GM13976 (cell line): ENCODE data around the gene PLEKHA1.

Source experiments
- DNase-seq: peaks from one replicate; pipeline ENCODE4 v3.0.0; 2012; ENCODE audit warnings: low spot score
- in situ Hi-C: fragments of 300-500 bp; cut with MboI; formaldehyde crosslinking; loops from one replicate; pipeline ENCODE4 v1.12.0; 2022; ENCODE audit warnings: low sequenced_read_pairs, mixed read lengths, inconsistent platforms; ENCODE audit not compliant: unreplicated experiment
- TF ChIP-seq, protein P1 (sequence below): IDR thresholded peaks from 2 replicates; pipeline ENCODE4 v1.5.1; 2012; ENCODE audit warnings: borderline replicate concordance, mild to moderate bottlenecking; ENCODE audit not compliant: insufficient read depth; ENCODE audit errors: extremely low read depth, missing control alignments, control extremely low read depth

PLEKHA1 gene

DNA sequence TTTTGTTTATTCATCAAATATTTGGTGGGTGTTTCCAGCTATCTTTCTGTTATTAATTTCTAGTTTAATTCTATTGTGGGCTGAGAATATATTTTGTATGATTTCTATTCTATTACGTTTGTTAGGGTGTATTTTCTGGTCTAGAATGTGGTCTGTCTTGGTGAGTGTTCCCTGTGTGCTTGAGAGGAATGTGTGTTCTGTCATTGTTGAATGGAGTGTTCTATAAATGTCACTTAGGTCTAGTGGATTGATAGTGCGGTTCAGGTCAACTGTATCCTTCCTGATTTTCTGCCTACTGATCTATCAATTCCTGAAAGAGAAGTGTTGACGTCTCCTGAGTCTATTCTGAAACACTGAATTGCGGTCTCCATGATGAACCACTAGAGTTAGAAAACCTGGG is 95.3 kb downstream of the PLEKHA1 start:
- TF ChIP-seq, protein P1, sequence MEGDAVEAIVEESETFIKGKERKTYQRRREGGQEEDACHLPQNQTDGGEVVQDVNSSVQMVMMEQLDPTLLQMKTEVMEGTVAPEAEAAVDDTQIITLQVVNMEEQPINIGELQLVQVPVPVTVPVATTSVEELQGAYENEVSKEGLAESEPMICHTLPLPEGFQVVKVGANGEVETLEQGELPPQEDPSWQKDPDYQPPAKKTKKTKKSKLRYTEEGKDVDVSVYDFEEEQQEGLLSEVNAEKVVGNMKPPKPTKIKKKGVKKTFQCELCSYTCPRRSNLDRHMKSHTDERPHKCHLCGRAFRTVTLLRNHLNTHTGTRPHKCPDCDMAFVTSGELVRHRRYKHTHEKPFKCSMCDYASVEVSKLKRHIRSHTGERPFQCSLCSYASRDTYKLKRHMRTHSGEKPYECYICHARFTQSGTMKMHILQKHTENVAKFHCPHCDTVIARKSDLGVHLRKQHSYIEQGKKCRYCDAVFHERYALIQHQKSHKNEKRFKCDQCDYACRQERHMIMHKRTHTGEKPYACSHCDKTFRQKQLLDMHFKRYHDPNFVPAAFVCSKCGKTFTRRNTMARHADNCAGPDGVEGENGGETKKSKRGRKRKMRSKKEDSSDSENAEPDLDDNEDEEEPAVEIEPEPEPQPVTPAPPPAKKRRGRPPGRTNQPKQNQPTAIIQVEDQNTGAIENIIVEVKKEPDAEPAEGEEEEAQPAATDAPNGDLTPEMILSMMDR = no peak
- no peak for DNase-seq
- in situ Hi-C loops = no loop called here

DNA sequence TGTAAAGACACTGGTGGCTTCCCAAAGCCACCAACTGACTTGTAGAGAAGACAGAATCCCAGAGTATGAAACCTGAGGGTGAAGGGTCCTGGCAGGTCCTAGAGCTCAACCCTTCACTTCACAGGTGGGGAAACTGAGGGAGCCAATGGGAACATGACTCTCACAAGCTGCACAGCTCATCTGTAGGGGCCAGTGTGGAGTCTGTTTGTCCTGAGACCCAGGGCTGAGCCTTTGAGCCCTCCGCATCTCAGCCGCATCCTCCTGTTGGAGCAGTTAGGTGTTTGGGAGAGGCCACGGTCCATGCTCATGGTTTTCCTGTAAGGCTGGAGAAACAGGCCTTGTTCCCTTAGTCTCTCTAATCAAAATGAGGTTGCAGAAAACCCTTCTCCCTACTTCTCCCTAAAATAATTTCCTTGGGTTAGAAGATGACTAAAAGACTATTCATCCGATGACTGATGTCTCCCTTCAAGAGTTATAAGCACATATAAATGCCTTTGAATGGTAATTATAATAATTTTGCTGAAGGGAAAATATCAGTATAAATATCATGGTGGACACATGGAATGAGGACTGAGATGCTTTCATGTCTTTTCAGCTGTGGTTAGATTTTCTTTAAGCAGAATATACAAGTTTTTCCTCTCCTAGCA is 97.1 kb downstream of the PLEKHA1 start:
- in situ Hi-C loops = no loop called here
- TF ChIP-seq, protein P1 = no peak
- DNase-seq = no peak

- in situ Hi-C loops = no loop called here
- TF ChIP-seq, protein P1 = no peak
- no peak for DNase-seq
These were observed 98.6 kb downstream of the PLEKHA1 start for GRCh38 chr10:122473116-122473515.

DNA sequence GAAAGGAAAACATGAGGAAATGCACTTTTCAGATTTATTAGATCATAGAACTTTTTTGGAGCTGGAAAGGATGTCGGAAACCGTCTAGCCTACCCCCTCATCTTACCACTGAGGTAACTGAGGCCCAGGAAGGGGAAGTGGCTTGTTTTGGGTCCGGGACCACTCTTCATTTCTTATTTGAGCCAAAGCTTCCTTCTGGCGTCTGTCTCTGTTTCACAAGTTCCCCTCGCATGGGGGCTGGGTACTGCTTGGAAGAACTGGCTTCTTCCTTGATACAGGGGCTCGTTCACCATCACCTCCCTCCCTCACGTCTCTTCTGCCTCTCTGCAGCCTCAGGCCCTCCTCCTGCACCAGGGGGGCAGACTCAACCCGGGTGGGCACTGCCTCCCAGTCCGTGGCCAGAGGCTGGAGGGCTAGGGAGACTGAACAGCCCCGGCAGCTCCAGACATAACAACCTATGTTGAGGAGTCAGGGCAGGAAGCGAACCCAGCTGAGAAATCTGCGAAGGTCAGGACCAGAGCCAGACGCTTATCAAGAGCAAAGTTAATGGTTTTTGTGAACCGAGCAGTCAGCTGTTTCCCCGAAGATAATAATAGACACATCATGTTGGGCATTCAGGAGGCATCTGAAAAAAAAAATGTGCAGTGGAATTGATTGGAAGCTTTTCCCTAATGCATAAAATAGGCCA is 99.8 kb downstream of the PLEKHA1 start:
- TF ChIP-seq, protein P1 = no peak
- DNase-seq = no peak
- in situ Hi-C loops = no loop called here

DNA sequence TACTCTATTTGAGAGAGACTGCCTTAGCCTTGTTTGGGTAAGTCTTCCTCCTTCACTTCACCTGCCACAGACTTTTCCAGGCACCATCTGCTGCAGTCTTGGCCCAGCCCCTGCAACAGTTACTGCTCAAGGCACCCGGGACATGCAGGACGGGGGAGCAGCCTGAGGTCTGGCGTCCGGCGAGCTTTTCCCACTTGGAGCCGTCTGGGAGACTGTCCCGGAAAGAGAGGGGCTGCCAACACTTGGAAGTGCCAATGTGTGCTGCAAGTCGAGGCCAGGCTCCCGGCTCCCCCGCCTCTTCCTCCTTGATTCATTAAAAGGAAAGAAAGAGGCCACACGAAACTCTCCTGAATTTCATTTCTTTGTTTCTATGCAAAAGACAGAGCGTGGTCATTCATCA is 100.6 kb downstream of the PLEKHA1 start:
- TF ChIP-seq, protein P1 = no peak
- no peak for DNase-seq

GRCh38 chr10:122475591-122476332 is 101.3 kb downstream of the PLEKHA1 start:
- TF ChIP-seq, protein P1 = no peak
- no peak for DNase-seq
- in situ Hi-C loops = no loop called here

More for the DNA sequence above, 100.6 kb downstream of the PLEKHA1 start:
- in situ Hi-C loops = no loop called here
